H9 (cell line): ENCODE measurements around the gene BEST1. TPM values are rescaled to one million over a fixed set of nuclear protein-coding genes. Genes with fewer than 3 reads are reported as not detected.

Experiments
- DNase-seq: peaks from one replicate; pipeline ENCODE4 v3.0.0-alpha.2; 2017
- H2AFZ ChIP-seq: one replicate; pipeline ENCODE4 v1.6.1; 2013; ENCODE audit warnings: mild to moderate bottlenecking, low read length, control low read depth, moderate library complexity
- H2AK5ac ChIP-seq: 2 replicates; pipeline ENCODE4 v1.6.1; 2013; ENCODE audit warnings: low read length, control low read depth, mixed read lengths; ENCODE audit not compliant: insufficient read length
- H2BK120ac ChIP-seq: one replicate; pipeline ENCODE4 v1.6.1; 2013; ENCODE audit warnings: low read depth, mild to moderate bottlenecking, low read length, control low read depth, inconsistent platforms; ENCODE audit not compliant: poor library complexity, severe bottlenecking
- H2BK12ac ChIP-seq: 2 replicates; pipeline ENCODE4 v1.6.1; 2013; ENCODE audit warnings: low read length, control low read depth, mixed read lengths, low read depth; ENCODE audit not compliant: insufficient read length
- H2BK15ac ChIP-seq: 2 replicates; pipeline ENCODE4 v1.6.1; 2013; ENCODE audit warnings: low read depth, low read length, control low read depth
- H2BK20ac ChIP-seq: one replicate; pipeline ENCODE4 v1.6.1; 2013; ENCODE audit warnings: low read depth, mild to moderate bottlenecking, low read length, control low read depth, inconsistent platforms; ENCODE audit not compliant: poor library complexity, severe bottlenecking
- H2BK5ac ChIP-seq: 2 replicates; pipeline ENCODE4 v1.6.1; 2013; ENCODE audit warnings: low read length, control low read depth, mixed read lengths; ENCODE audit not compliant: insufficient read length
- H3K14ac ChIP-seq: 2 replicates; pipeline ENCODE4 v1.6.1; 2013; ENCODE audit warnings: low read length, control low read depth; ENCODE audit not compliant: insufficient read depth
- H3K18ac ChIP-seq: 2 replicates; pipeline ENCODE4 v1.6.1; 2013; ENCODE audit warnings: low read depth, mild to moderate bottlenecking, mixed read lengths, low read length, control low read depth; ENCODE audit not compliant: insufficient read length
- H3K23ac ChIP-seq: 2 replicates; pipeline ENCODE4 v1.6.1; 2013; ENCODE audit warnings: low read length, control low read depth, mixed read lengths, low read depth; ENCODE audit not compliant: insufficient read length
- H3K23me2 ChIP-seq: 2 replicates; pipeline ENCODE4 v1.6.1; 2013; ENCODE audit warnings: low read depth, mild to moderate bottlenecking, mixed read lengths, low read length, control low read depth; ENCODE audit not compliant: insufficient read length, poor library complexity, severe bottlenecking
- H3K27ac ChIP-seq: 2 replicates; pipeline ENCODE4 v1.5.1; 2013; ENCODE audit warnings: low read length, control low read depth, mixed read lengths, low read depth; ENCODE audit not compliant: insufficient read length
- H3K27me3 ChIP-seq: 2 replicates; pipeline ENCODE4 v1.6.1; 2013; ENCODE audit warnings: low read length, control low read depth, inconsistent platforms; ENCODE audit not compliant: insufficient read depth
- H3K4ac ChIP-seq: 2 replicates; pipeline ENCODE4 v1.6.1; 2013; ENCODE audit warnings: low read depth, mild to moderate bottlenecking, control low read depth, inconsistent platforms, low read length, moderate library complexity
- H3K4me1 ChIP-seq: 2 replicates; pipeline ENCODE4 v1.6.1; 2013; ENCODE audit warnings: low read length, control low read depth, inconsistent platforms; ENCODE audit not compliant: insufficient read depth
- H3K4me2 ChIP-seq: 2 replicates; pipeline ENCODE4 v1.6.1; 2013; ENCODE audit warnings: low read length, control low read depth, mixed read lengths; ENCODE audit not compliant: insufficient read length, insufficient read depth
- H3K56ac ChIP-seq: 2 replicates; pipeline ENCODE4 v1.6.1; 2013; ENCODE audit warnings: low read depth, mild to moderate bottlenecking, mixed read lengths, low read length, control low read depth; ENCODE audit not compliant: insufficient read length
- H3K79me1 ChIP-seq: 2 replicates; pipeline ENCODE4 v1.6.1; 2013; ENCODE audit warnings: low read depth, mild to moderate bottlenecking, moderate library complexity, low read length, control low read depth, inconsistent platforms; ENCODE audit not compliant: insufficient read depth, poor library complexity, severe bottlenecking
- H3K79me2 ChIP-seq: 2 replicates; pipeline ENCODE4 v1.6.1; 2013; ENCODE audit warnings: low read length, control low read depth, inconsistent platforms; ENCODE audit not compliant: insufficient read depth
- H3K9ac ChIP-seq: 2 replicates; pipeline ENCODE4 v1.6.1; 2013; ENCODE audit warnings: low read length, control low read depth, mixed read lengths; ENCODE audit not compliant: insufficient read length; ENCODE audit errors: extremely low read depth
- H3K9me3 ChIP-seq: one replicate; pipeline ENCODE4 v1.6.1; 2013; ENCODE audit warnings: low read depth, low read length, inconsistent platforms; ENCODE audit not compliant: control insufficient read depth
- H3T11ph ChIP-seq: one replicate; pipeline ENCODE4 v1.6.1; 2013; ENCODE audit warnings: mild to moderate bottlenecking, low read length, control low read depth, inconsistent platforms
- H4K20me1 ChIP-seq: one replicate; pipeline ENCODE4 v1.6.1; 2013; ENCODE audit not compliant: control insufficient read depth, insufficient read length, insufficient read depth
- H4K5ac ChIP-seq: 2 replicates; pipeline ENCODE4 v1.6.1; 2013; ENCODE audit warnings: low read depth, mild to moderate bottlenecking, mixed read lengths, low read length, control low read depth; ENCODE audit not compliant: insufficient read length
- H4K8ac ChIP-seq: replicated peaks from 2 replicates; pipeline ENCODE4 v1.6.1; 2013; ENCODE audit warnings: low read length, control low read depth, mixed read lengths, low read depth; ENCODE audit not compliant: insufficient read length
- H4K91ac ChIP-seq: 2 replicates; pipeline ENCODE4 v1.6.1; 2013; ENCODE audit warnings: low read depth, mild to moderate bottlenecking, moderate library complexity, mixed read lengths, low read length, control low read depth; ENCODE audit not compliant: insufficient read length
- H3K27ac Mint-ChIP-seq, 3 experiments: 2 replicates in 2 of 3; 3 replicates in 1 of 3; pipeline ENCODE4 v1.8.0; 2020 to 2021; ENCODE audit warnings: mixed read lengths in 3 of 3, mild to moderate bottlenecking in 1 of 3, moderate library complexity in 1 of 3
- H3K27me3 Mint-ChIP-seq: 2 replicates; pipeline ENCODE4 v1.8.0; 2021; ENCODE audit warnings: low read depth, mild to moderate bottlenecking, moderate library complexity, mixed read lengths
- H3K36me3 Mint-ChIP-seq, 3 experiments: 2 replicates in 2 of 3; 3 replicates in 1 of 3; pipeline ENCODE4 v1.8.0; 2020 to 2021; ENCODE audit warnings: low read depth in 3 of 3, mixed read lengths in 3 of 3; ENCODE audit not compliant: insufficient read depth in 1 of 3
- H3K4me1 Mint-ChIP-seq, 2 experiments: 2 replicates each; pipeline ENCODE4 v1.8.0; 2020; ENCODE audit warnings: mixed read lengths in 2 of 2
- H3K4me3 Mint-ChIP-seq, 2 experiments: 2 replicates in 1 of 2; 3 replicates in 1 of 2; pipeline ENCODE4 v1.8.0; 2020 to 2021; ENCODE audit warnings: mild to moderate bottlenecking in 2 of 2, mixed read lengths in 2 of 2, moderate library complexity in 1 of 2
- H3K9me3 Mint-ChIP-seq, 2 experiments: 2 replicates in 1 of 2; 3 replicates in 1 of 2; pipeline ENCODE4 v1.8.0; 2020; ENCODE audit warnings: mild to moderate bottlenecking in 2 of 2, mixed read lengths in 2 of 2, moderate library complexity in 1 of 2
- CTCF ChIP-seq: fragments of 200-600 bp; sonication (generic); conservative IDR thresholded peaks from 3 replicates; pipeline ENCODE4 v1.8.0; 2021; ENCODE audit warnings: antibody characterized with exemption, mild to moderate bottlenecking
- WGBS: extraction: QIAGEN DNeasy Blood & Tissue Kit; methylation state at CpG from one replicate; pipeline ENCODE4 v1.1.7; 2013; ENCODE audit warnings: missing lambda C conversion rate, low lambda C conversion rate, mixed read lengths; ENCODE audit not compliant: insufficient read length; ENCODE audit errors: extremely low coverage; 5-methylcytosine and 5-hydroxymethylcytosine counted together
- total RNA-seq: library from RNA; stranded (reverse); gene quantifications from 2 replicates; pipeline ENCODE4 v1.2.1, GENCODE V29; 2021

The BEST1 gene
- total RNA-seq, 1 experiment from 2014 or later: 0.24 TPM

- no peak overlapping the region for H3K27ac ChIP-seq
- no peaks in the 10 kb centered on the region for H4K20me1 ChIP-seq
- WGBS: no CpG with 5 or more reads among the region's 10 CpGs
- H2BK20ac ChIP-seq: no peak overlapping the region
- no peaks in the 10 kb centered on the region for H3K9me3 ChIP-seq
- H3K79me2 ChIP-seq: no peaks in the 10 kb centered on the region
- no peak overlapping the region for H3K18ac ChIP-seq
- H3K56ac ChIP-seq: no peak overlapping the region
- H3K79me1 ChIP-seq: no peaks in the 10 kb centered on the region
- no peaks in the 10 kb centered on the region for H3K27me3 ChIP-seq
- H2BK5ac ChIP-seq: no peak overlapping the region
- peak overlapping the region; percentile 51; the same call in 1 of the 2 replicates for H3K14ac ChIP-seq
- H4K91ac ChIP-seq: no peak overlapping the region
- H2AFZ ChIP-seq: no peak overlapping the region
- no peak overlapping the region for H4K8ac ChIP-seq
- no peak overlapping the region for H3T11ph ChIP-seq
- no peak overlapping the region for H3K9ac ChIP-seq
- no peak overlapping the region for H2AK5ac ChIP-seq
- no peaks in the 10 kb centered on the region for H3K23me2 ChIP-seq
- H3K27me3 Mint-ChIP-seq: peaks cover 4% of the 10 kb centered on the region; the same call in 1 of the 2 replicates
- no peak overlapping the region for H3K4me3 Mint-ChIP-seq
- H3K9me3 Mint-ChIP-seq: no peaks in the 10 kb centered on the region
- H3K4me2 ChIP-seq: no peak overlapping the region
- DNase-seq: no peak
- no peak overlapping the region for H4K5ac ChIP-seq
- H3K27ac Mint-ChIP-seq: peak overlapping the region in 2 of 3 experiments; percentile 58 to 94; a peak in 3 of 7 replicates
- H3K4ac ChIP-seq: no peak overlapping the region
- no peak overlapping the region for H2BK120ac ChIP-seq
- H3K23ac ChIP-seq: no peak overlapping the region
- H2BK15ac ChIP-seq: no peak overlapping the region
- H3K4me1 ChIP-seq: no peaks in the 10 kb centered on the region; the same call in 1 of the 2 replicates
- no peak overlapping the region for H2BK12ac ChIP-seq
- H3K4me1 Mint-ChIP-seq: peaks cover 13 to 37% of the 10 kb centered on the region in 2 experiments
- no peaks in the 10 kb centered on the region for H3K36me3 Mint-ChIP-seq
- no peak for TF ChIP-seq CTCF
These were observed 41.3 kb upstream of the BEST1 start for GRCh38 chr11:61908730-61909316.
